Endodermal cell (in vitro differentiated cells): ENCODE results near the gene IRF3. TPM values are rescaled to one million over a fixed set of nuclear protein-coding genes. Genes with fewer than 3 reads are reported as not detected.

Source experiments
- DNase-seq: peaks from one replicate; pipeline ENCODE4 v3.0.0-alpha.2; 2017
- H3K27ac ChIP-seq: 2 replicates; pipeline ENCODE4 v1.5.1; 2013; ENCODE audit warnings: mild to moderate bottlenecking, low read depth, low read length, moderate library complexity
- H3K27me3 ChIP-seq: 2 replicates; pipeline ENCODE4 v1.6.1; 2013; ENCODE audit warnings: mild to moderate bottlenecking, low read length, moderate library complexity; ENCODE audit not compliant: insufficient read depth, control insufficient read depth, poor library complexity, severe bottlenecking
- H3K36me3 ChIP-seq: 2 replicates; pipeline ENCODE4 v1.7.0; 2013; ENCODE audit warnings: mild to moderate bottlenecking, low read length, moderate library complexity; ENCODE audit not compliant: control insufficient read depth, insufficient read depth
- H3K4me1 ChIP-seq: one replicate; pipeline ENCODE4 v1.7.0; 2013; ENCODE audit warnings: low read length; ENCODE audit not compliant: control insufficient read depth, insufficient read depth
- H3K4me3 ChIP-seq: 2 replicates; pipeline ENCODE4 v1.5.1; 2013; ENCODE audit warnings: mild to moderate bottlenecking, low read length, moderate library complexity
- H3K9ac ChIP-seq: 2 replicates; pipeline ENCODE4 v1.6.1; 2013; ENCODE audit warnings: mild to moderate bottlenecking, low read length, moderate library complexity; ENCODE audit not compliant: poor library complexity, severe bottlenecking; ENCODE audit errors: extremely low read depth
- H3K9me3 ChIP-seq: 2 replicates; pipeline ENCODE4 v1.6.1; 2013; ENCODE audit warnings: mild to moderate bottlenecking, low read length, moderate library complexity; ENCODE audit not compliant: control insufficient read depth
- H3K27ac Mint-ChIP-seq: 2 replicates; pipeline ENCODE4 v1.8.0; 2020; ENCODE audit warnings: mixed read lengths
- H3K27me3 Mint-ChIP-seq: 2 replicates; pipeline ENCODE4 v1.8.0; 2021; ENCODE audit warnings: mild to moderate bottlenecking, mixed read lengths; ENCODE audit not compliant: insufficient read depth
- H3K36me3 Mint-ChIP-seq: 2 replicates; pipeline ENCODE4 v1.8.0; 2020; ENCODE audit warnings: low read depth, mixed read lengths
- H3K4me1 Mint-ChIP-seq: 2 replicates; pipeline ENCODE4 v1.8.0; 2020; ENCODE audit warnings: mixed read lengths
- H3K4me3 Mint-ChIP-seq: 2 replicates; pipeline ENCODE4 v1.8.0; 2020; ENCODE audit warnings: mild to moderate bottlenecking, moderate library complexity, mixed read lengths
- H3K9me3 Mint-ChIP-seq: 2 replicates; pipeline ENCODE4 v1.8.0; 2020; ENCODE audit warnings: mild to moderate bottlenecking, mixed read lengths
- WGBS, 2 experiments: methylation state at CpG; one replicate each; pipeline versions ENCODE4 v1.1.5 to v1.1.7; 2013; ENCODE audit warnings: missing lambda C conversion rate in 2 of 2, mixed read lengths in 1 of 2; ENCODE audit not compliant: insufficient coverage in 1 of 2, insufficient read length in 1 of 2; 5-methylcytosine and 5-hydroxymethylcytosine counted together
- total RNA-seq, 2 donors: library from RNA; stranded (reverse); fragmentation: NEBNext Ultra II Directional in 1 of 2; extraction: Animal tissue kit (Norgen Biotek cat#: 25700) in 1 of 2; gene quantifications; 2 replicates in 1 of 2; 3 replicates in 1 of 2; pipeline ENCODE4 v1.2.1, GENCODE V29; 2021
- TF ChIP-seq, protein P1 (sequence below): fragments of 200-600 bp; sonication (generic); conservative IDR thresholded peaks from 2 replicates; pipeline ENCODE4 v1.5.0; 2021; ENCODE audit warnings: antibody characterized with exemption, mild to moderate bottlenecking

IRF3 gene
- total RNA-seq, 2 donors from 2014 or later, result 127 to 128 TPM

DNA sequence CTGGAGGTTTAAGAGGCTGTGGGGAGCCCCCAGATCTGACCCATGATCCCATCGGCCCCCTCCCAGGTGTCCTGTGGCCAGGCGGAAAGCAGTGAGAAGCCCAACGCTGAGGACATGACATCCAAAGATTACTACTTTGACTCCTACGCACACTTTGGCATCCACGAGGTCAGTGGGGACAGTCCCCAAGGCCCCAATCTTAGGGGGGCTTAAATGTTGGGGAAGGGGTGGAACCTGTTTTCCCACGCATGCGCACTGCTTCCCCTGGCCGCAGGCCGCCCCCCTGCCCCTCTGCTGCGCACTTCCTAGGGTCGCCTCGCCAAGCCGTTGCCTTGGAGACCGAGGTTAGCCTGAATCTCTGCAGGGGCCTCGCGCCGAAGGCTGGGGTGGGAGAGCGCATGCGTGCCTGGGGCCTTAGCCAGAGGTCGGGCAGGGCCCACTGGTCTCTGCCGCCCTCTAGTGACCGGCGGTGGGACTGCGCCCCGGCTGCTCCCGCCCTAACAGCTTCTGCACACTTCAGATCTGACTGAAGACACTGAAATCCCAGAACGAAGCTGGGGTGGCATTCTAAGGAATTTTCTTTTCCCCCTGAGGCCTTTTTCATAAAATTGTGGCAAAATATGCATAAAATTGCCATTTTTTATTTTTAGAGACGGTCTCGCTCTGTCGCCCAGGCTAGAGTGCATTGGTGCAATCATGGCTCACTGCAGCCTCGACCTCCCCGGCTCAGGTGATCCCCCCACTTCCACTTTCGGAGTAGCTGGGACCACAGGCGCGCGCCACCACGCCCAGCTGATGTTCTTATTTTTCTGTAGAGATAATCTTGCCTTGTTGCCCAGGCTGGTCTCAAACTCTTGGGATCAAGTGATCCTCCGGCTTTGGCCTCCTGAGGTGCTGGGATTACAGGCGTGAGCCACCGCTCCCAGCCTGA, 15.0 kb upstream of the IRF3 start:
- H3K4me1 Mint-ChIP-seq, result peaks cover 24% of the 10 kb centered on the region
- no peaks in the 10 kb centered on the region for H3K27me3 Mint-ChIP-seq
- Histone ChIP-seq H3K9me3 (no peaks in the 10 kb centered on the region), H3K9ac (peak overlapping the region; percentile 2), H3K27me3 (no peaks in the 10 kb centered on the region), H3K36me3 (peaks cover 45% of the 10 kb centered on the region), H3K4me3 (peak overlapping the region; percentile 83), H3K4me1 (peaks cover 14% of the 10 kb centered on the region), H3K27ac (peak overlapping the region; percentile 68)
- H3K4me3 Mint-ChIP-seq, result peak overlapping the region; percentile 97
- TF ChIP-seq, protein P1, sequence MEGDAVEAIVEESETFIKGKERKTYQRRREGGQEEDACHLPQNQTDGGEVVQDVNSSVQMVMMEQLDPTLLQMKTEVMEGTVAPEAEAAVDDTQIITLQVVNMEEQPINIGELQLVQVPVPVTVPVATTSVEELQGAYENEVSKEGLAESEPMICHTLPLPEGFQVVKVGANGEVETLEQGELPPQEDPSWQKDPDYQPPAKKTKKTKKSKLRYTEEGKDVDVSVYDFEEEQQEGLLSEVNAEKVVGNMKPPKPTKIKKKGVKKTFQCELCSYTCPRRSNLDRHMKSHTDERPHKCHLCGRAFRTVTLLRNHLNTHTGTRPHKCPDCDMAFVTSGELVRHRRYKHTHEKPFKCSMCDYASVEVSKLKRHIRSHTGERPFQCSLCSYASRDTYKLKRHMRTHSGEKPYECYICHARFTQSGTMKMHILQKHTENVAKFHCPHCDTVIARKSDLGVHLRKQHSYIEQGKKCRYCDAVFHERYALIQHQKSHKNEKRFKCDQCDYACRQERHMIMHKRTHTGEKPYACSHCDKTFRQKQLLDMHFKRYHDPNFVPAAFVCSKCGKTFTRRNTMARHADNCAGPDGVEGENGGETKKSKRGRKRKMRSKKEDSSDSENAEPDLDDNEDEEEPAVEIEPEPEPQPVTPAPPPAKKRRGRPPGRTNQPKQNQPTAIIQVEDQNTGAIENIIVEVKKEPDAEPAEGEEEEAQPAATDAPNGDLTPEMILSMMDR, result peak; percentile 99
- no peaks in the 10 kb centered on the region for H3K9me3 Mint-ChIP-seq
- peak overlapping the region; percentile 89 for H3K27ac Mint-ChIP-seq
- DNase-seq, result peak; percentile 99
- 27 to 39% methylated on average over 13 to 40 of the region's 40 CpGs for WGBS, 2 experiments
- H3K36me3 Mint-ChIP-seq, result peaks cover 39% of the 10 kb centered on the region

GRCh38 chr19:49679771-49680413, 14.2 kb upstream of the IRF3 start:
- Mint-ChIP-seq H3K36me3 (peaks cover 31% of the 10 kb centered on the region), H3K27ac (peak overlapping the region; percentile 89), H3K9me3 (no peaks in the 10 kb centered on the region), H3K4me1 (peaks cover 24% of the 10 kb centered on the region), H3K27me3 (no peaks in the 10 kb centered on the region), H3K4me3 (peak overlapping the region; percentile 97)
- H3K9ac ChIP-seq, result peak overlapping the region; percentile 2
- no peaks in the 10 kb centered on the region for H3K27me3 ChIP-seq
- peak overlapping the region; percentile 68 for H3K27ac ChIP-seq
- peaks cover 14% of the 10 kb centered on the region for H3K4me1 ChIP-seq
- 22 to 53% methylated on average over 1 to 10 of the region's 10 CpGs for WGBS, 2 experiments
- TF ChIP-seq, protein P1, result no peak
- DNase-seq, result peak; percentile 62
- H3K36me3 ChIP-seq, result peaks cover 38% of the 10 kb centered on the region
- no peaks in the 10 kb centered on the region for H3K9me3 ChIP-seq
- peak overlapping the region; percentile 83 for H3K4me3 ChIP-seq

DNA sequence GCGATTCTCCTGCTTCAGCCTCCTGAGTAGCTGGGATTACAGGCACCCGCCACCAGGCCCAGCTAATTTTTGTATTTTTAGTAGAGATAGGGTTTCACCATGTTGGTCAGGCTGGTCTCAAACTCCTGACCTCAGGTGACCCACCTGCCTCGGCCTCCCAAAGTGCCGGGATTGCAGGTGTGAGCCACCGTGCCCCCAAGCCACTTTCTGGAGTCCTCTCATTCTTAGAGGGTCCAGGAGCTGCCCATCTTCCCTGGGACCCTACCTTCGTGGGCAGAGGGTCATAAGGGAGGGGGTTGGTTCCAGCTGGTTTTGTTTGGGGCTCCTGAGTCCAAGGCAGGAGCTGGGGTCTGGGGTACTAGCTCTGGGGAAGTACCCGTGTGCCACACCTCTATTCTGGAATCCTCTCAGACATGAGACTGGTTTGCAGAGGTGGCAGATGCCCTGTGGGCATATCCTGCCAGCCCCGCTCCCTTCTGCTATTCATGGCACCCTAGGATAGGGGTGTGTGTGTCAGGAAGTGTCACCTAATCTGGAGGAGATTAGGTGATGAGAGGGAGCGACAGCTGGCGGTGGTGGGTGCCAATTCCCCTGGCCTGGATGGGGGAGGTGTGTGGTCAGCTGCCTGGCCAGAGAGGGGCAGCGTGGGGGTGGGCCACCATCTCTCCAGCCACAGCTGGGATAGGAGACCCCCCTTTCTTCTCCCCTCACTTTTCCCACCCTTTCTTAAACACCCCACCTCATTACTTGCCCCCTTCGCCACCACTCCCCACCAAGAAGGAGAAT, 13.5 kb upstream of the IRF3 start:
- H3K9ac ChIP-seq, result no peak overlapping the region
- H3K4me3 ChIP-seq, result peak overlapping the region; percentile 83
- no peak for DNase-seq
- peaks cover 24% of the 10 kb centered on the region for H3K4me1 Mint-ChIP-seq
- 70 to 78% methylated on average over 4 to 10 of the region's 12 CpGs for WGBS, 2 experiments
- TF ChIP-seq, protein P1, result no peak
- no peaks in the 10 kb centered on the region for H3K9me3 ChIP-seq
- H3K36me3 Mint-ChIP-seq, result peaks cover 27% of the 10 kb centered on the region
- H3K27me3 ChIP-seq, result no peaks in the 10 kb centered on the region
- H3K4me1 ChIP-seq, result peaks cover 14% of the 10 kb centered on the region
- H3K9me3 Mint-ChIP-seq, result no peaks in the 10 kb centered on the region
- H3K4me3 Mint-ChIP-seq, result peak overlapping the region; percentile 97
- H3K27ac Mint-ChIP-seq, result peak overlapping the region; percentile 89
- H3K27me3 Mint-ChIP-seq, result no peaks in the 10 kb centered on the region
- H3K27ac ChIP-seq, result no peak overlapping the region
- H3K36me3 ChIP-seq, result peaks cover 30% of the 10 kb centered on the region
